Ovary (tissue), 9 donors: ENCODE measurements around the gene MASP1. TPM values are rescaled to one million over a fixed set of nuclear protein-coding genes. Genes with fewer than 3 reads are reported as not detected.

ENCODE experiments used
- DNase-seq, 5 donors: peaks; one replicate each; pipeline ENCODE4 v3.0.0-alpha.2; 2019 to 2020
- H3K27ac ChIP-seq, 2 donors: fragments of 200-600 bp; one replicate each; pipeline versions ENCODE4 v1.5.1 to v1.8.0; 2019 to 2022
- H3K27me3 ChIP-seq: fragments of 200-600 bp; one replicate; pipeline ENCODE4 v1.8.0; 2022
- H3K36me3 ChIP-seq: fragments of 200-600 bp; sonication (generic); one replicate; pipeline ENCODE4 v1.5.1; 2019
- H3K4me1 ChIP-seq: one replicate; pipeline ENCODE4 v1.8.1; 2013; ENCODE audit warnings: mild to moderate bottlenecking, moderate library complexity; ENCODE audit not compliant: insufficient read depth
- H3K4me3 ChIP-seq: fragments of 200-600 bp; sonication (generic); one replicate; pipeline ENCODE4 v1.5.1; 2017
- H3K9me3 ChIP-seq, 2 donors: fragments of 200-600 bp in 1 of 2; sonication (generic) in 1 of 2; one replicate each; pipeline versions ENCODE4 v1.5.1 to v1.8.1; 2013 to 2019; ENCODE audit warnings: mild to moderate bottlenecking in 1 of 2, moderate library complexity in 1 of 2
- CTCF ChIP-seq, 3 donors: fragments of 450-650 bp in 2 of 3; fragments of 200-600 bp in 1 of 3; IDR thresholded peaks; one replicate each; pipeline versions ENCODE4 v1.5.1 to v1.8.0; 2016 to 2022; ENCODE audit warnings: antibody characterized with exemption in 3 of 3, mild to moderate bottlenecking in 1 of 3
- EP300 ChIP-seq: sonication (generic); formaldehyde crosslinking; IDR thresholded peaks from one replicate; pipeline ENCODE4 v1.6.1; 2017; ENCODE audit warnings: antibody characterized with exemption
- POLR2A ChIP-seq: fragments of 450-650 bp; IDR thresholded peaks from one replicate; pipeline ENCODE4 v1.6.1; 2017; ENCODE audit warnings: antibody characterized with exemption, mild to moderate bottlenecking, moderate library complexity
- WGBS, 3 donors: extraction: QIAGEN DNeasy Blood & Tissue Kit in 1 of 3; methylation state at CpG; one replicate each; pipeline versions ENCODE4 v1.1.5 to v1.1.7; 2013 to 2017; 5-methylcytosine and 5-hydroxymethylcytosine counted together
- intact Hi-C, 4 donors: fragments of 100-400 bp; cut with DNase I; formaldehyde crosslinking; loops; one replicate each; pipeline versions ENCODE4 v1.11.0 to v1.15.1; 2022 to 2023
- polyA plus RNA-seq, 2 donors: library from polyadenylated mRNA; stranded (reverse); fragments of 200-250 nt in 1 of 2; fragments of 350-450 nt in 1 of 2; fragmentation: Illumina TruSeq in 1 of 2; extraction: RNeasy Lipid Tissue Mini Kit (QIAGEN cat#74804) in 1 of 2; gene quantifications; one replicate each; pipeline ENCODE4 v1.2.3, GENCODE V29; 2013 to 2014
- total RNA-seq, 7 donors: library from RNA; depleted of rRNA in 2 of 7; stranded (reverse); fragments of >200 nt in 2 of 7; fragmentation: NEBNext Ultra II Directional in 3 of 7; extraction: Animal tissue kit (Norgen Biotek cat#: 25700) in 3 of 7; gene quantifications; one replicate each; pipeline versions ENCODE4 v1.1.0 to v1.2.4, GENCODE V29; 2016 to 2023
- donor health status: DM: no; HTN: no; CAD: no; lungs with moderate emphysema.
- donor health status: DM: no; HTN: no; CAD: no.
- donor health status: Bipolar disorder and iron deficiency.
- donor health status: DM: yes; HTN: yes; CAD: no.
- donor health status: DM: no; HTN: no; CAD: no.
- donor health status: DM: yes; HTN: yes; CAD: no.

The MASP1 gene
- total and polyA plus RNA-seq, 9 donors, result 0.40 to 19.5 (median 4.4) TPM

GRCh38 chr3:187299611-187300010 is 8.1 kb upstream of the MASP1 start:
- Histone ChIP-seq H3K4me1 (no peaks in the 10 kb centered on the region), H3K4me3 (no peak overlapping the region), H3K36me3 (no peaks in the 10 kb centered on the region), H3K9me3 (no peaks in the 10 kb centered on the region), H3K27me3 (no peaks in the 10 kb centered on the region), H3K27ac (no peak overlapping the region)
- WGBS, 3 donors, result 92 to 98% (median 96%) methylated on average over 4 of the region's 4 CpGs
- no peak for TF ChIP-seq EP300
- TF ChIP-seq CTCF (IDR thresholded peaks at IDR 0.05), result no peak
- TF ChIP-seq POLR2A, result no peak
- intact Hi-C loops, result no loop called here
- no peak for DNase-seq

GRCh38 chr3:187296911-187297310 is 5.4 kb upstream of the MASP1 start:
- H3K4me1 ChIP-seq, result no peaks in the 10 kb centered on the region
- TF ChIP-seq CTCF (IDR thresholded peaks at IDR 0.05), result no peak
- no peak overlapping the region for H3K27ac ChIP-seq
- intact Hi-C loops, result no loop called here
- no peaks in the 10 kb centered on the region for H3K36me3 ChIP-seq
- WGBS, 3 donors, result 84 to 95% (median 89%) methylated on average over 2 of the region's 2 CpGs
- no peak overlapping the region for H3K4me3 ChIP-seq
- no peaks in the 10 kb centered on the region for H3K9me3 ChIP-seq
- no peak for DNase-seq
- H3K27me3 ChIP-seq, result no peaks in the 10 kb centered on the region

GRCh38 chr3:187296058-187296457 is 4.5 kb upstream of the MASP1 start:
- Histone ChIP-seq H3K36me3 (no peaks in the 10 kb centered on the region), H3K4me1 (no peaks in the 10 kb centered on the region), H3K27me3 (no peaks in the 10 kb centered on the region), H3K27ac (no peak overlapping the region), H3K4me3 (no peak overlapping the region), H3K9me3 (no peaks in the 10 kb centered on the region)
- 83 to 86% (median 85%) methylated on average over 3 of the region's 3 CpGs for WGBS, 3 donors
- intact Hi-C loops, result no loop called here
- DNase-seq, result no peak
- TF ChIP-seq EP300 (no peak), POLR2A (no peak), CTCF (IDR thresholded peaks at IDR 0.05) (no peak)

GRCh38 chr3:187295316-187296034 is 3.9 kb upstream of the MASP1 start:
- Histone ChIP-seq H3K27ac (no peak overlapping the region), H3K9me3 (no peaks in the 10 kb centered on the region), H3K27me3 (no peaks in the 10 kb centered on the region), H3K4me3 (no peak overlapping the region), H3K36me3 (no peaks in the 10 kb centered on the region), H3K4me1 (no peaks in the 10 kb centered on the region)
- no peak for DNase-seq
- intact Hi-C loops, result no loop called here
- TF ChIP-seq POLR2A (no peak), EP300 (no peak)
- WGBS, 3 donors, result 83 to 84% (median 83%) methylated on average over 6 of the region's 6 CpGs
